B cell (primary cell): ENCODE data around the gene PTCHD1. TPM values are rescaled to one million over a fixed set of nuclear protein-coding genes. Genes with fewer than 3 reads are reported as not detected.

Experiments used
- ATAC-seq: fragments of 200-7000 bp; cut with Tn5 transposase; one replicate; pipeline ENCODE4 v1.10.0; 2021; ENCODE audit warnings: low read depth, mild to moderate bottlenecking, moderate number of reproducible peaks, moderate library complexity
- CTCF ChIA-PET: fragments of 350-600 bp; sonication (Branson Sonifier 250); formaldehyde crosslinking; loops from one replicate; lab custom pipeline; 2021; ENCODE audit warnings: antibody characterized with exemption, inconsistent platforms; lab: Charles Lee
- POLR2A ChIA-PET: fragments of 350-600 bp; sonication (Branson Sonifier 250); formaldehyde crosslinking; loops from one replicate; lab custom pipeline; 2021; ENCODE audit warnings: antibody characterized with exemption; lab: Charles Lee
- DNase-seq: peaks from one replicate; pipeline ENCODE4 v3.0.0; 2013
- H2AFZ ChIP-seq: 2 replicates; pipeline ENCODE4 v1.6.1; 2012; ENCODE audit warnings: mild to moderate bottlenecking, low read depth, low read length; ENCODE audit not compliant: insufficient read depth, poor library complexity, severe bottlenecking
- H3K27ac ChIP-seq, 2 donors: 1 replicate in 1 of 2; 2 replicates in 1 of 2; pipeline ENCODE4 v1.5.1; 2012 to 2013; ENCODE audit warnings: low read length in 2 of 2, mild to moderate bottlenecking in 2 of 2, moderate library complexity in 1 of 2
- H3K27me3 ChIP-seq, 4 experiments: fragments of 200-600 bp in 1 of 4; sonication (generic) in 1 of 4; replicated peaks in 1 of 4; 1 replicate in 2 of 4; 2 replicates in 2 of 4; pipeline versions ENCODE4 v1.6.1 to v1.7.0; 2013 to 2016; ENCODE audit warnings: low read length in 3 of 4, mild to moderate bottlenecking in 2 of 4, mixed read lengths in 1 of 4, moderate library complexity in 1 of 4; ENCODE audit not compliant: insufficient read depth in 4 of 4, control insufficient read depth in 3 of 4; ENCODE audit errors: control extremely low read depth in 1 of 4
- H3K36me3 ChIP-seq, 2 experiments: replicated peaks in 1 of 2; 1 replicate in 1 of 2; 2 replicates in 1 of 2; pipeline versions ENCODE4 v1.6.1 to v1.7.1; 2013; ENCODE audit warnings: low read length in 1 of 2; ENCODE audit not compliant: insufficient read depth in 2 of 2, control insufficient read depth in 1 of 2; ENCODE audit errors: control extremely low read depth in 1 of 2, extremely low read depth in 1 of 2
- H3K4me1 ChIP-seq, 2 donors: fragments of 200-600 bp in 1 of 2; sonication (generic) in 1 of 2; 1 replicate in 1 of 2; 2 replicates in 1 of 2; pipeline versions ENCODE4 v1.5.1 to v1.6.1; 2013 to 2017; ENCODE audit warnings: low read length in 2 of 2; ENCODE audit not compliant: control insufficient read depth in 2 of 2, insufficient read depth in 2 of 2
- H3K4me2 ChIP-seq: replicated peaks from 2 replicates; pipeline ENCODE3; 2012; ENCODE audit warnings: mild to moderate bottlenecking, low read depth, low read length; ENCODE audit not compliant: poor library complexity, severe bottlenecking
- H3K4me3 ChIP-seq, 5 experiments: fragments of 200-600 bp in 1 of 5; sonication (generic) in 1 of 5; 1 replicate in 3 of 5; 2 replicates in 2 of 5; pipeline versions ENCODE4 v1.5.1 to v1.7.0; 2011 to 2016; ENCODE audit warnings: low read length in 4 of 5, mild to moderate bottlenecking in 4 of 5, low read depth in 2 of 5, control low read depth in 1 of 5, moderate library complexity in 1 of 5; ENCODE audit not compliant: insufficient read depth in 1 of 5; ENCODE audit errors: control extremely low read depth in 1 of 5, extremely low read depth in 1 of 5
- H3K79me2 ChIP-seq: fragments of 200-600 bp; sonication (generic); one replicate; pipeline ENCODE4 v1.6.0; 2016; ENCODE audit warnings: low read length; ENCODE audit not compliant: control insufficient read depth, insufficient read depth
- H3K9ac ChIP-seq: fragments of 200-600 bp; sonication (generic); 2 replicates; pipeline ENCODE4 v1.6.1; 2017; ENCODE audit warnings: mild to moderate bottlenecking, low read length, moderate library complexity
- H3K9me3 ChIP-seq, 3 donors: one replicate each; pipeline versions ENCODE4 v1.6.1 to v1.7.1; 2013; ENCODE audit warnings: low read length in 2 of 3; ENCODE audit not compliant: control insufficient read depth in 2 of 3, insufficient read depth in 1 of 3; ENCODE audit errors: control extremely low read depth in 1 of 3
- H4K20me1 ChIP-seq: 2 replicates; pipeline ENCODE4 v1.6.0; 2012; ENCODE audit warnings: mild to moderate bottlenecking, low read length; ENCODE audit not compliant: insufficient read depth, control insufficient read depth, poor library complexity, severe bottlenecking
- H3K27ac Mint-ChIP-seq: one replicate; pipeline ENCODE4 v1.8.0; 2021; ENCODE audit warnings: mixed read lengths
- H3K27me3 Mint-ChIP-seq: one replicate; pipeline ENCODE4 v1.8.0; 2021; ENCODE audit warnings: mixed read lengths
- H3K4me1 Mint-ChIP-seq: one replicate; pipeline ENCODE4 v1.8.0; 2021; ENCODE audit warnings: mixed read lengths
- H3K4me3 Mint-ChIP-seq: one replicate; pipeline ENCODE4 v1.8.0; 2021; ENCODE audit warnings: mixed read lengths
- H3K9me3 Mint-ChIP-seq: one replicate; pipeline ENCODE4 v1.8.0; 2022; ENCODE audit warnings: mixed read lengths; ENCODE audit not compliant: insufficient read depth
- CTCF ChIP-seq: fragments of 200-600 bp; IDR thresholded peaks from one replicate; pipeline ENCODE4 v1.8.0; 2022; ENCODE audit warnings: antibody characterized with exemption, mild to moderate bottlenecking
- EZH2 ChIP-seq: IDR thresholded peaks from 2 replicates; pipeline ENCODE4 v1.6.1; 2012; ENCODE audit warnings: borderline replicate concordance, low read depth, mild to moderate bottlenecking, moderate library complexity, low read length; ENCODE audit not compliant: insufficient read depth, poor library complexity, severe bottlenecking
- WGBS: methylation state at CpG from one replicate; pipeline ENCODE4 v1.1.5; 2013; ENCODE audit warnings: missing lambda C conversion rate; ENCODE audit not compliant: insufficient coverage; 5-methylcytosine and 5-hydroxymethylcytosine counted together
- intact Hi-C: fragments of 100-400 bp; cut with micrococcal nuclease; formaldehyde crosslinking; loops from one replicate; pipeline ENCODE4 v1.10.0; 2022
- polyA plus RNA-seq: library from polyadenylated mRNA; depleted of rRNA; stranded (reverse); fragments of >200 nt; gene quantifications from 2 replicates; pipeline ENCODE4 v1.2.3, GENCODE V29; 2012
- total RNA-seq, 2 donors: library from RNA; stranded (reverse); fragments of 120-200 nt in 1 of 2; gene quantifications; 1 replicate in 1 of 2; 2 replicates in 1 of 2; pipeline versions ENCODE4 v1.2.3 to v1.2.4, GENCODE V29; 2013 to 2022

Gene PTCHD1
- total and polyA plus RNA-seq, 2 donors (not counting 1 experiment from before 2014, with no cell fraction given): not detected

GRCh38 chrX:23369027-23369426, 34.4 kb downstream of the PTCHD1 start:
- WGBS: 100% methylated on average over 1 of the region's 6 CpGs
- DNase-seq: no peak
- Histone ChIP-seq H4K20me1 (no peaks in the 10 kb centered on the region), H3K9ac (no peak overlapping the region), H3K4me1 (no peaks in the 10 kb centered on the region), H3K9me3 (no peaks in the 10 kb centered on the region), H3K4me2 (no peak overlapping the region), H3K27ac (no peak overlapping the region), H3K79me2 (no peaks in the 10 kb centered on the region), H3K27me3 (no peaks in the 10 kb centered on the region), H3K4me3 (no peak overlapping the region), H2AFZ (no peak overlapping the region), H3K36me3 (no peaks in the 10 kb centered on the region)
- ChIA-PET CTCF (no interaction called here), POLR2A (no interaction called here)
- ATAC-seq: no peak
- Mint-ChIP-seq H3K4me3 (no peak overlapping the region), H3K27ac (no peak overlapping the region), H3K27me3 (no peaks in the 10 kb centered on the region), H3K9me3 (no peaks in the 10 kb centered on the region), H3K4me1 (no peaks in the 10 kb centered on the region)
- TF ChIP-seq EZH2: no peak
- TF ChIP-seq CTCF: no peak
- intact Hi-C loops: no loop called here

DNA sequence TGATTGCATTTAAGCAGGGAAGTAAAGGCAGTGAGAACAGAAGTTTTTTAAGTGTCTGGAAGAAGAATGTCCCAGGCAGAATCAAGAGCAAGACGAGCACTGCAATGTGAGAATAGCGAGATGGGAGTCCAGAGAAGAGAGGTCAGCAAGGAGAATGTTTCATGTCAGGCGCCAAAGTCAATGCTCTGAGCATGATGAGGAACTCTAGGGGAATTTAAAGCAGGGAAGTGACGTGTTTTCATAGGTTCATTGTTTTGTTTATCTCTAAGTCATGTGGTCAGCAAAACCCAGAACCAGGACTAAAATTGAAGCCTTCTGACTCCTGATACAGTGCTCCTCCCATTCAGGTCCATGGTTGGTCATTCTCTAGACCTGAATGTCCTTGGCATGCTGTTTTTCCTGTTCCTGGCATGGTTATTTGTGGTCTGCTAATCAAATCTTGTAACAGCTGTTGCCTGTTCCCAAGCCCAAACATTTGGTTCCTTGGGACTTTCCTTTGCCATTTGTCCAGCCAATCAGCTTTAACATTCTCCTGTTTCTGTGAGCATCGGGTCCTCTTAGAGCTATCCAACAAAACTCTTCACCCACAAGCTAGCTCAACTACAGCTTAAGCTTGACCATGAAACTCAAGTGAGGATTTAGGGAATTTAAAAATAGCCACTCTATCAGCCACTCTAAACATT, 37.7 kb downstream of the PTCHD1 start:
- H3K4me1 ChIP-seq: no peaks in the 10 kb centered on the region
- H3K4me1 Mint-ChIP-seq: no peaks in the 10 kb centered on the region

More for the DNA sequence above, 37.7 kb downstream of the PTCHD1 start:
- H3K27me3 Mint-ChIP-seq: no peaks in the 10 kb centered on the region
- H3K9ac ChIP-seq: no peak overlapping the region
- H3K27ac ChIP-seq: no peak overlapping the region
- no peaks in the 10 kb centered on the region for H3K27me3 ChIP-seq
- no peaks in the 10 kb centered on the region for H3K9me3 ChIP-seq
- DNase-seq (no peak), ATAC-seq (no peak)
- TF ChIP-seq EZH2: no peak
- TF ChIP-seq CTCF: no peak
- H3K79me2 ChIP-seq: no peaks in the 10 kb centered on the region
- no peak overlapping the region for H2AFZ ChIP-seq
- WGBS: 96% methylated on average over 3 of the region's 5 CpGs
- H3K27ac Mint-ChIP-seq: no peak overlapping the region
- no peaks in the 10 kb centered on the region for H4K20me1 ChIP-seq
- H3K4me3 Mint-ChIP-seq: no peak overlapping the region
- no peaks in the 10 kb centered on the region for H3K9me3 Mint-ChIP-seq
- ChIA-PET CTCF (no interaction called here), POLR2A (no interaction called here)
- no peak overlapping the region for H3K4me2 ChIP-seq
- no peak overlapping the region for H3K4me3 ChIP-seq
- no peaks in the 10 kb centered on the region for H3K36me3 ChIP-seq
- intact Hi-C loops: no loop called here
